ENCODE results near the gene NRG3.

GRCh38 chr10:81911328-81911727 lies 36.3 kb downstream of the NRG3 start:
- TF ChIP-seq POLR2AphosphoS5 (IDR thresholded peaks at IDR 0.05; ENCODE audit: borderline replicate concordance, low read depth, low read length) (no peak), EZH2 (IDR thresholded peaks at IDR 0.05) (no peak)

Data from SK-N-MC (cell line).